ENCODE data around the gene EPHA1.
"Not testable (repeated sequence)": the region's sequence is repeated elsewhere in the genome, so short reads cannot be mapped to it uniquely, and the experiment has no call there.

EPHA1 gene

GRCh38 chr7:143426479-143427142, 18.0 kb upstream of the EPHA1 start:
- H3F3A ChIP-seq (ENCODE audit: insufficient read depth, low read length) = no peaks in the 10 kb centered on the region
- no peaks in the 10 kb centered on the region for H3K9me3 ChIP-seq (replicated peaks; ENCODE audit: insufficient read depth, low read length)
- no peak overlapping the region for H3K4me3 ChIP-seq (ENCODE audit: low read length)
- no peak overlapping the region for H3K27ac ChIP-seq (ENCODE audit: low read length)
- DNase-seq = peak; percentile 43
- no peaks in the 10 kb centered on the region for H3K4me1 ChIP-seq (ENCODE audit: low read length)
- TF ChIP-seq EZH2 (optimal IDR thresholded peaks at IDR 0.05; ENCODE audit: low read depth, low read length) = no peak
- TF ChIP-seq, protein P1, sequence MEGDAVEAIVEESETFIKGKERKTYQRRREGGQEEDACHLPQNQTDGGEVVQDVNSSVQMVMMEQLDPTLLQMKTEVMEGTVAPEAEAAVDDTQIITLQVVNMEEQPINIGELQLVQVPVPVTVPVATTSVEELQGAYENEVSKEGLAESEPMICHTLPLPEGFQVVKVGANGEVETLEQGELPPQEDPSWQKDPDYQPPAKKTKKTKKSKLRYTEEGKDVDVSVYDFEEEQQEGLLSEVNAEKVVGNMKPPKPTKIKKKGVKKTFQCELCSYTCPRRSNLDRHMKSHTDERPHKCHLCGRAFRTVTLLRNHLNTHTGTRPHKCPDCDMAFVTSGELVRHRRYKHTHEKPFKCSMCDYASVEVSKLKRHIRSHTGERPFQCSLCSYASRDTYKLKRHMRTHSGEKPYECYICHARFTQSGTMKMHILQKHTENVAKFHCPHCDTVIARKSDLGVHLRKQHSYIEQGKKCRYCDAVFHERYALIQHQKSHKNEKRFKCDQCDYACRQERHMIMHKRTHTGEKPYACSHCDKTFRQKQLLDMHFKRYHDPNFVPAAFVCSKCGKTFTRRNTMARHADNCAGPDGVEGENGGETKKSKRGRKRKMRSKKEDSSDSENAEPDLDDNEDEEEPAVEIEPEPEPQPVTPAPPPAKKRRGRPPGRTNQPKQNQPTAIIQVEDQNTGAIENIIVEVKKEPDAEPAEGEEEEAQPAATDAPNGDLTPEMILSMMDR (IDR thresholded peaks at IDR 0.05; ENCODE audit: low read length) = no peak
- TF ChIP-seq EZH2phosphoT487 (IDR thresholded peaks at IDR 0.05; ENCODE audit: low read length) = no peak
- H3K36me3 ChIP-seq (replicated peaks; ENCODE audit: insufficient read depth, low read length) = no peaks in the 10 kb centered on the region
- H2AFZ ChIP-seq (ENCODE audit: low read length) = peak overlapping the region; percentile 52
- H3K9ac ChIP-seq (ENCODE audit: low read length) = no peak overlapping the region
- H3K79me2 ChIP-seq (ENCODE audit: low read length) = no peaks in the 10 kb centered on the region
- H3K27me3 ChIP-seq (replicated peaks; ENCODE audit: insufficient read depth, low read length) = no peaks in the 10 kb centered on the region
- no peaks in the 10 kb centered on the region for H4K20me1 ChIP-seq (ENCODE audit: insufficient read depth, low read length)
- H3K9me2 ChIP-seq (replicated peaks; ENCODE audit: insufficient read depth, low read length) = no peaks in the 10 kb centered on the region
- H3K4me2 ChIP-seq (ENCODE audit: low read depth, low read length) = peak overlapping the region; percentile 24

- not testable (repeated sequence) for H3K27ac ChIP-seq (ENCODE audit: low read length); H2AFZ ChIP-seq (ENCODE audit: low read length); H3K4me1 ChIP-seq (ENCODE audit: low read length); H3K4me2 ChIP-seq (ENCODE audit: low read depth, low read length); H3F3A ChIP-seq (ENCODE audit: insufficient read depth, low read length); H3K9ac ChIP-seq (ENCODE audit: low read length); H3K9me3 ChIP-seq (replicated peaks; ENCODE audit: insufficient read depth, low read length); H3K27me3 ChIP-seq (replicated peaks; ENCODE audit: insufficient read depth, low read length); H3K79me2 ChIP-seq (ENCODE audit: low read length); H3K36me3 ChIP-seq (replicated peaks; ENCODE audit: insufficient read depth, low read length); H4K20me1 ChIP-seq (ENCODE audit: insufficient read depth, low read length); H3K9me2 ChIP-seq (replicated peaks; ENCODE audit: insufficient read depth, low read length); DNase-seq; H3K4me3 ChIP-seq (ENCODE audit: low read length)
Observed at GRCh38 chr7:143424476-143424875, 15.8 kb upstream of the EPHA1 start.

DNA sequence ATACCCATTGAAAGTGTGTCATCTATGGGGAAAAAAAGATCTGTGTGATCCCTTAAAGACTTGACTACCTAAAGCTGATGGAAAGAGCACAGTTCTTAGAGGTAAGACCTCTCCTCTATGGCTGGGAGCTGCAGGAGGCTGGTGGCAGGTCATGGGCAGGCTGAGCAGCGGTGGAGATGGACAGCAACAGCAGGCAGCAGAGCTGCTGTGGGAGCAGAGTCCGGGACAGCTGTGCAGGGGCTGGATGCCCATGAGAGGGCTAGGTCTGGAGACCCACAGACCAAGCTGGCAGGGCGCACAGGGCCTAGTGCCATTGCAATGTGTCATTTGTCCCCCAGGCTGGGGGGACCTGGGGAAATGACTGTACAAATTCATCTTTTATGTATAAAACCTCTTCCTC, 13.4 kb upstream of the EPHA1 start:
- H3K79me2 ChIP-seq (ENCODE audit: low read length) = no peaks in the 10 kb centered on the region
- no peaks in the 10 kb centered on the region for H3K36me3 ChIP-seq (replicated peaks; ENCODE audit: insufficient read depth, low read length)
- TF ChIP-seq EZH2phosphoT487 (IDR thresholded peaks at IDR 0.05; ENCODE audit: low read length) (no peak), EZH2 (optimal IDR thresholded peaks at IDR 0.05; ENCODE audit: low read depth, low read length) (no peak)
- TF ChIP-seq, protein P1 (IDR thresholded peaks at IDR 0.05; ENCODE audit: low read length) = no peak
- no peak overlapping the region for H3K27ac ChIP-seq (ENCODE audit: low read length)
- H3K4me2 ChIP-seq (ENCODE audit: low read depth, low read length) = no peak overlapping the region
- no peak overlapping the region for H3K9ac ChIP-seq (ENCODE audit: low read length)
- H2AFZ ChIP-seq (ENCODE audit: low read length) = no peak overlapping the region
- no peaks in the 10 kb centered on the region for H3K9me2 ChIP-seq (replicated peaks; ENCODE audit: insufficient read depth, low read length)
- no peaks in the 10 kb centered on the region for H4K20me1 ChIP-seq (ENCODE audit: insufficient read depth, low read length)
- no peak for DNase-seq
- H3K4me3 ChIP-seq (ENCODE audit: low read length) = no peak overlapping the region
- no peaks in the 10 kb centered on the region for H3F3A ChIP-seq (ENCODE audit: insufficient read depth, low read length)
- no peaks in the 10 kb centered on the region for H3K27me3 ChIP-seq (replicated peaks; ENCODE audit: insufficient read depth, low read length)
- no peaks in the 10 kb centered on the region for H3K9me3 ChIP-seq (replicated peaks; ENCODE audit: insufficient read depth, low read length)
- H3K4me1 ChIP-seq (ENCODE audit: low read length) = no peaks in the 10 kb centered on the region

GRCh38 chr7:143420624-143421023, 12.0 kb upstream of the EPHA1 start:
- not testable (repeated sequence) for H3K4me1 ChIP-seq (ENCODE audit: low read length); H3F3A ChIP-seq (ENCODE audit: insufficient read depth, low read length); H3K9ac ChIP-seq (ENCODE audit: low read length); H4K20me1 ChIP-seq (ENCODE audit: insufficient read depth, low read length); H3K27me3 ChIP-seq (replicated peaks; ENCODE audit: insufficient read depth, low read length); H3K9me2 ChIP-seq (replicated peaks; ENCODE audit: insufficient read depth, low read length); H2AFZ ChIP-seq (ENCODE audit: low read length); H3K4me2 ChIP-seq (ENCODE audit: low read depth, low read length); H3K4me3 ChIP-seq (ENCODE audit: low read length); H3K9me3 ChIP-seq (replicated peaks; ENCODE audit: insufficient read depth, low read length); DNase-seq; H3K79me2 ChIP-seq (ENCODE audit: low read length); H3K27ac ChIP-seq (ENCODE audit: low read length); H3K36me3 ChIP-seq (replicated peaks; ENCODE audit: insufficient read depth, low read length)
